Neural progenitor cell (in vitro differentiated cells): ENCODE measurements around the gene AOC2.

Experiments used
- CTCF ChIP-seq: fragments of 200-600 bp; sonication (generic); IDR thresholded peaks from 2 replicates; pipeline ENCODE4 v1.5.1; 2017; ENCODE audit warnings: antibody characterized with exemption, mild to moderate bottlenecking
- EZH2phosphoT487 ChIP-seq: fragments of 200-600 bp; sonication (generic); IDR thresholded peaks from 2 replicates; pipeline ENCODE4 v1.6.1; 2017; ENCODE audit warnings: antibody characterized with exemption

DNA sequence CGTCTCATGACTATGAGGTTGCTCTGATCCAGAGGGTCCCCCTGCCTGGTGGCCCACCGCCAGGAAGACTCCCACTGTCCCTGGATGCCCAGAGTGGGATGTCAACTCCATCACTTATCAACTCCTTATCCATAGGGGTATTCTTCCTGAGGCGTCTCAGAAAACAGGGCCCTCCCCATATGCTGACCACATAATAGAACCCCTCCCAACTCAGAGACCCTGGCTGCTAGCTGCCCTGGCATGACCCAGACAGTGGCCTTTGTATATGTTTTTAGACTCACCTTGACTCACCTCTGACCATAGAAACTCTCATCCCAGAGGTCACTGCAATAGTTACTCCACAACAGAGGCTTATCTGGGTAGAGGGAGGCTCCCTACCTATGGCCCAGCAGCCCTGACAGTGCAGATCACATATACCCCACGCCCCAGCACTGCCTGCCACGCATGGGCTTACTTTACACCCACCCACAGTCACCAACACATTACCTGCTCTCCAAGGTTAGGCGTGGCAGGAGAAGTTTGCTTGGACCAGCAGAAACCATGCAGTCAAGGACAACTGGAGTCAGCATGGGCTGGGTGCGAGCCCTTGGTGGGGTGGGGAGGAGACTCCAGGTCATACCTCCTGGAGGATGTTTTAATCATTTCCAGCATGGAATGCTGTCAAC, 53.9 kb downstream of the AOC2 start:
- TF ChIP-seq CTCF (no peak), EZH2phosphoT487 (no peak)
